ACC112 (cell line): ENCODE results near the gene LILRA6.
"Not testable (repeated sequence)": the region's sequence is repeated elsewhere in the genome, so short reads cannot be mapped to it uniquely, and the experiment has no call there.

ENCODE experiments used
- H2AFZ ChIP-seq: fragments of 200-600 bp; sonication (generic); one replicate; pipeline ENCODE4 v1.6.0; 2017; ENCODE audit warnings: antibody characterized with exemption, low read length; ENCODE audit not compliant: unreplicated experiment
- H3K27ac ChIP-seq: fragments of 200-600 bp; sonication (generic); 2 replicates; pipeline ENCODE4 v1.5.1; 2014; ENCODE audit warnings: low read depth, mild to moderate bottlenecking, antibody characterized with exemption, low read length, moderate library complexity
- H3K27me3 ChIP-seq: fragments of 200-600 bp; sonication (generic); 2 replicates; pipeline ENCODE4 v1.6.1; 2014; ENCODE audit warnings: mild to moderate bottlenecking, antibody characterized with exemption, low read length, moderate library complexity, mixed read lengths; ENCODE audit not compliant: insufficient read depth
- H3K36me3 ChIP-seq: fragments of 200-600 bp; sonication (generic); 2 replicates; pipeline ENCODE4 v1.6.1; 2016; ENCODE audit warnings: mild to moderate bottlenecking, antibody characterized with exemption, low read length, moderate library complexity, mixed read lengths; ENCODE audit not compliant: insufficient read depth
- H3K4me1 ChIP-seq: fragments of 200-600 bp; sonication (generic); one replicate; pipeline ENCODE4 v1.6.1; 2016; ENCODE audit warnings: low read length, mixed read lengths; ENCODE audit not compliant: insufficient read depth, unreplicated experiment, control insufficient read depth
- H3K4me3 ChIP-seq: fragments of 200-600 bp; sonication (generic); 2 replicates; pipeline ENCODE4 v1.5.1; 2014; ENCODE audit warnings: mild to moderate bottlenecking, low read depth, low read length
- H3K79me2 ChIP-seq: fragments of 200-600 bp; sonication (generic); one replicate; pipeline ENCODE4 v1.6.0; 2016; ENCODE audit warnings: low read length; ENCODE audit not compliant: control insufficient read depth, unreplicated experiment, insufficient read depth

Gene LILRA6

DNA sequence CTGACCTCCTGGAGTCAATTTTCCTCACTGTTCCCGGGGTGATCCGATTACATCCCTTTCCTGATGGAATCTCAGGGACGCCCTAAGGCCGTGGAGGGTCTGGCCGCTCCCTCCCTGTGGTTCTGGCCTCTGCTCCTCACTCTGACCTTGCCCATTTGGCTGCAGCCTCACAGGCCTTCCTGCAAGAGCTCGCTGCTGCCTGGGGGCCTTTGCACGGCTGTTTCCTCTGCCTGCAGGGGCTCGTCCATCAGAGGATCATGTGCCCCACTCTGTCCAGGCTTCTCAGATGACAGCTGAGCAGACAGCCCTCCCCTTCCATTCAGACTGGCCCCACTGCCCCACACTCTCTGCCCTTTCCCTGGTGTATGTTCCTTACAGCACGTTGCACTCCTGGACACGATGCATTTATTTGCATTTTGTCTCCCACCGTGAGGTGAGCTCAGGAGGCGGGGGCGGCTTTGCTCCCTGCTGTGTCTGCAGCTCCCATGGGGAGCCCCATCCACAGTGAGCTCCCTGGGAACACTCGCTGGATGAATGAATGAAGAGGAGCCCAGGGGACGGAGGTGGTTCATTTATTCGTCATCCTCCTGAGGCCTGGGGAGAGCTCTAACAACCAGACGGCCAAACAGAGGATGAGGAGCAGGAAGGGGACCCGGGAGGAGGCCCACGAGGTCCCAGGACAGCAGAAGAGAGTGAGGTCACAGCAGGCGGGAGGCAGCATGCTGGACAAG is 24.9 kb downstream of the LILRA6 start:
- not testable (repeated sequence) for H3K4me3 ChIP-seq, H3K27me3 ChIP-seq, H3K27ac ChIP-seq, H3K4me1 ChIP-seq, H3K36me3 ChIP-seq, H3K79me2 ChIP-seq, H2AFZ ChIP-seq

DNA sequence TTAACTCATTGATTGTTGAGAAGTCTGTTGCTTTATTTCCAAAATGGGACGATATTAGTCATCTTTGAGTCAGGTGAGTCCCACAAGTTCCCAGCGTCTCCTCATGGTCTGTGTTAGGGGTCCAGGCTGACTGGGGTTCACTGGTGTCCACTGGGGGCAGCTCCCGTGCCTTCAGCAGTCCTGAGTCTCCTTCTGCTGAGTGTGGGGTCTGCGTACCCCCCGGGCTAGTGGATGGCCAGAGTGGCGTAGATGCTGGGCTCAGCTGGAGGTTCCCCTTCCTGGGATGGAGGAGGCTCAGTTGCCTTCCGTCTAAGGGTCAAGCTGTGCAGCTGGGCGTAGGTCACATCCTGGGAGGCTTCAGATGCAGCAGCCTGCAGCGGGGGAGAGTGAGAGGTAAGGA is 25.7 kb downstream of the LILRA6 start:
- Histone ChIP-seq H3K4me1 (no peaks in the 10 kb centered on the region), H3K27me3 (no peaks in the 10 kb centered on the region), H3K79me2 (no peaks in the 10 kb centered on the region), H3K27ac (no peak overlapping the region), H3K36me3 (no peaks in the 10 kb centered on the region), H2AFZ (no peak overlapping the region), H3K4me3 (no peak overlapping the region)

- H2AFZ ChIP-seq, H3K4me1 ChIP-seq, H3K79me2 ChIP-seq, H3K27me3 ChIP-seq, H3K4me3 ChIP-seq, H3K36me3 ChIP-seq, H3K27ac ChIP-seq: not testable (repeated sequence)
These were observed 27.9 kb downstream of the LILRA6 start for GRCh38 chr19:54214734-54215133.

GRCh38 chr19:54214217-54214616 is 28.4 kb downstream of the LILRA6 start:
- not testable (repeated sequence) for H2AFZ ChIP-seq, H3K27ac ChIP-seq, H3K79me2 ChIP-seq, H3K4me3 ChIP-seq, H3K27me3 ChIP-seq, H3K36me3 ChIP-seq
- peaks cover 11% of the 10 kb centered on the region for H3K4me1 ChIP-seq

DNA sequence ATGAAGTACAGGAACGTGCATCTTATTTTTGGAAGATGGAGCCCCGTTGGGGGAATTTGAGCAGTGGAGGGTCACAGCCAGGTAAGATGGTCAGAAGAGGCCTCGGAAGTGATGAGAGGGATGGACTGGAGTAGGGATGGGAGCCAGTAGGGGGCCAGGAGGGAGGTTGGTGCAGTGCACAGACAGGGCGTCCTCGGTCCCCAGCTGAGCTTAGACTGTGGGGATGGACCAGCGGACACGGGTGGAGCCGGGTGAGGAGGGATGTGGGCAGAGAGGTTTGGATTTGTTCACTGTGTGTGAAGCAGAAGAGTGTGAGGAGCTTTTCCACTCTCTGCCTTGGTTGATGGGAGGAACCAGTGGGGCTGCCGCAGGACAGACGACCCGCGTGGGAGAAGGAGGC is 31.4 kb downstream of the LILRA6 start:
- H3K79me2 ChIP-seq: peaks cover 10% of the 10 kb centered on the region
- H3K27ac ChIP-seq: no peak overlapping the region
- no peak overlapping the region for H3K4me3 ChIP-seq
- H2AFZ ChIP-seq: no peak overlapping the region
- H3K36me3 ChIP-seq: peaks cover 4% of the 10 kb centered on the region; the same call in 1 of the 2 replicates
- H3K27me3 ChIP-seq: no peaks in the 10 kb centered on the region
- peaks cover 27% of the 10 kb centered on the region for H3K4me1 ChIP-seq

DNA sequence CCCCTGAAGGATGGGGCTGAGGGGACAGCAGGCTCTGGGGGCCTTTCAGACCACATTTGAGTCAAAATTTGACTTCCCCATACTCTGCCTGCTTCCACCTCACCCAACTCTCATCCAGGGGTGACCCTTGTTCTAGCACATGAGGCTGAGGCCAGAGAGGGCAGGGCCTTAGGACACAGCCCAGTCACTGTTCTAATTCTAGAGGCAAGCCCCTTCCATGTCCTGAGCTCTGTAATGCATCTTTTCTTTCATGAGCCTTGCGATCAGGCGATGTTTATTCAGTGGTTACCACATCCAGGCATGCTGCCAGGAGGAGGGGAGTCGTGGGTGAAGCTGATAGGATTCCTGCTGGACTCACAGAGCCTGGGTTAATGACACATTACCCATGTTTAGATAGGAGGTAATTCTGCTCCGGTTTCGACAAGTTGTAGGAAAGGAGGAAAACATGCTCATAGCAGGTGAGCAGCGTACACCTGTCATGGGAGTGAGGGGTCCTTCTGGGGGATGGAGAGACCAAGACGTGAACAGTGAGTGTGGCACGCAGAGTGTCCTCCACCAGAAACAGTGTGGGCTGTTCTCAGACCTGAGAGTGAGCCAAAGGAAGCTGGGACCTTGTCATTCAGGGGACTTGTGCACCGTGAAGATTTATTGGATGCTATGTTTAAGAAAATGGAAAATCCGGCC is 32.6 kb downstream of the LILRA6 start:
- Histone ChIP-seq H2AFZ (no peak overlapping the region), H3K36me3 (peaks cover 10% of the 10 kb centered on the region), H3K27ac (peak overlapping the region; percentile 84), H3K4me1 (peaks cover 31% of the 10 kb centered on the region), H3K79me2 (peaks cover 22% of the 10 kb centered on the region), H3K27me3 (no peaks in the 10 kb centered on the region), H3K4me3 (no peak overlapping the region)

DNA sequence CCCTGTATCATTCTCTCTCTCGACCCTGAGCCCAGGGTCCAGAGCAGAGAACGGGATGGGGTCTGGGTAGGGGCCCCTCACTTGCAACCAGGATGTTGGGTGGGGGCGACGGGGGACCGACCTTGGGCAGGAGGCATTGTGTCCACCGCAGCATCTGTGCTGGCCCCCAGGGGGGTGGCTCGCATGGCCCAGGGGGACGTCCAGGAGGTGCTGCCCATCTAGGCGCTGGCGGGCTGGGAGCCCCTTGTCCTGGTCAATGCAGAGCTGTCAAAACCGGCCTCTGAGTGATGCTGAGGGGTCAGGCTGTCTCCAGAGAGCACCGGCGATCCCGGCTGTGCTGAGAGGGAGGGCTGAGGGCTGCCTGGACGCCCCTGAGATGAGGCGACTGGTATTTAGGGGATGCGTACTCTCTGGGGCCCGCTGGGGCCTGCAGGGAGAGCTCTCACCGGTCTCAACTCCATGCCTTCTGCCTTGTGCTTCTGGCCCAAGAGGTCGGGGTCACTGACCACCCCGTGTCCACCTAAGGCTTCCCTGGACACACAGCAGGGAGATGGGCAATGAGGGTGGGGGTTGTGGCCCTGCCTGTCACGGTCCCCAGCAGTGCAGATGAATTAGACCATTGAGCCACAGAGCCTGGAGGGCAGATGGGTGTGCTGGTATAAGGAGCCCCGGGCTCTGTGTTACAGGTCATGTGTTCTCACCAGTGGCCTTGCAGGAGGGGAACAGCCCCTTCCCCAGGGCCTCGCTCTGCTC is 33.4 kb downstream of the LILRA6 start:
- peaks cover 36% of the 10 kb centered on the region for H3K4me1 ChIP-seq
- no peak overlapping the region for H3K4me3 ChIP-seq
- no peak overlapping the region for H2AFZ ChIP-seq
- peaks cover 29% of the 10 kb centered on the region for H3K79me2 ChIP-seq
- H3K36me3 ChIP-seq: peaks cover 17% of the 10 kb centered on the region
- H3K27me3 ChIP-seq: no peaks in the 10 kb centered on the region
- peak overlapping the region; percentile 84 for H3K27ac ChIP-seq

- peaks cover 17% of the 10 kb centered on the region for H3K36me3 ChIP-seq
- peak overlapping the region; percentile 84 for H3K27ac ChIP-seq
- H3K4me1 ChIP-seq: peaks cover 39% of the 10 kb centered on the region
- no peak overlapping the region for H3K4me3 ChIP-seq
- peaks cover 34% of the 10 kb centered on the region for H3K79me2 ChIP-seq
- no peaks in the 10 kb centered on the region for H3K27me3 ChIP-seq
- no peak overlapping the region for H2AFZ ChIP-seq
These were observed 33.9 kb downstream of the LILRA6 start for GRCh38 chr19:54208784-54209057.

DNA sequence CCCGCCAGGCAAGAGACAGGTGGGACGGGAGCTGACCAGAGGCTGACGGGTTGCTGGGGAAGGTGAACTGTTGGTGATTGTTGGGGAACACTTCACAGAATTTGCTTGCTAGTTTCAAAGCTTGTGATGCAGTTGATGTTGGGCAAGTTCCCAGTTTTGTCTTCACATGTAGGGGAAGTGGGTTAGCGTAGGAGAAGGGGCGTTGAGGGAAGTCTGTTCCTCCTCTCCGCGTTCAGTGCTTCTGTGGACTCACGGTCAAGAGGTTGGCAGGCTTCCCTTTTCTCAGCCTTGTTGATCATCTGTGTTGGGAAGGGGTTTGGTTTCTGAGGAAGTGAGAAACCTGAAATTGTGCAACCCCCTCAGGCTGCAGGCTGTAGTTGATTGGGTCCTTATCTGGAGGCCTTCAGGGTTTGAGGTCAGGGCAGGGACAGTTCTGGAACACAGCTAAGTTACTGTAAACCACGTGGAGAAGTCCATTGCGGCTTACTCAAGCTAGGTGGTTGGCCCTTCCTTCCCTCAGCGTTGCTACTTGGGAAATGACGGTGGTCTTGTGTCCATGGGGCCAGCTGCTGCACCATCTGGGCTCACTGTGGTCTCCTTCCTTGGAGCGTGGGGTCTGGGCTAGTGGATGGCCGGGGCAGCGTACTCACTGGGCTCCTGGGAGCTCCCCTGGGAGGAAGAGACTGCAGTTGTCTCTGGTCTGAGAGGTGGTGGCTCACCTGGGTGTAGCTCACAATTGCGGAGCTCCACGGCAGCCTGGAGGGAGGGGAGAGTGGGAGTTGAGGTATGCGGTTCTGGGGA is 34.4 kb downstream of the LILRA6 start:
- peaks cover 19% of the 10 kb centered on the region for H3K36me3 ChIP-seq

DNA sequence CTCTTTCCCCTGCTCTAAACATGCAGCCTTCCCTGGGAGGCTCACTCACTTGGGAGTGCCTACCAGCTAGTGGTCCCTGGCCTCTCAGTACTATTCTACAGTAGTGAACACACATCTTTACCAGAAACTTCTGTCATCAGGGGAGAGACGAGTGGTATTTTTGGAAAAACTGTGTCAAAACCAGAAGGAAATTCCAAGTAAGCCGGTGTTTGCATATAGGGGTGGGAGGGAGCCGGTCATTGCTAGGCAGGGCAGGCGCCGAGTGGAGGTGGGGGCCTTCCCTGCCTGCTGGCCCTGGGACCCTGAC is 35.0 kb downstream of the LILRA6 start:
- Histone ChIP-seq H3K4me1 (peaks cover 48% of the 10 kb centered on the region), H3K27me3 (no peaks in the 10 kb centered on the region), H3K36me3 (peaks cover 24% of the 10 kb centered on the region), H2AFZ (no peak overlapping the region), H3K79me2 (peaks cover 45% of the 10 kb centered on the region), H3K27ac (peak overlapping the region; percentile 84), H3K4me3 (no peak overlapping the region)

More for the DNA sequence above, 34.4 kb downstream of the LILRA6 start:
- Histone ChIP-seq H3K79me2 (peaks cover 40% of the 10 kb centered on the region), H2AFZ (no peak overlapping the region), H3K4me1 (peaks cover 42% of the 10 kb centered on the region), H3K27me3 (no peaks in the 10 kb centered on the region), H3K27ac (peak overlapping the region; percentile 84), H3K4me3 (no peak overlapping the region)
